Neural progenitor cell (in vitro differentiated cells): ENCODE results near the gene SLC34A1.

Source experiments
- CTCF ChIP-seq: fragments of 200-600 bp; sonication (generic); IDR thresholded peaks from 2 replicates; pipeline ENCODE4 v1.5.1; 2017; ENCODE audit warnings: antibody characterized with exemption, mild to moderate bottlenecking
- EZH2 ChIP-seq: fragments of 200-600 bp; sonication (generic); IDR thresholded peaks from 2 replicates; pipeline ENCODE4 v1.6.1; 2017; ENCODE audit warnings: antibody characterized with exemption, mild to moderate bottlenecking, moderate library complexity

GRCh38 chr5:177336112-177336511 is 48.1 kb upstream of the SLC34A1 start:
- peak; percentile 9 for TF ChIP-seq CTCF
- no peak for TF ChIP-seq EZH2
